ENCODE data around the gene VWA3B.

The VWA3B gene

GRCh38 chr2:98177286-98177685 lies 90.3 kb downstream of the VWA3B start:
- no peak for DNase-seq (ENCODE audit: low read depth)

GRCh38 chr2:98177986-98178385 lies 91.0 kb downstream of the VWA3B start:
- no peak for DNase-seq (ENCODE audit: low read depth)

- no peak for DNase-seq (ENCODE audit: low read depth)
Measured at GRCh38 chr2:98180456-98180855, 93.5 kb downstream of the VWA3B start.

GRCh38 chr2:98181346-98181745 lies 94.4 kb downstream of the VWA3B start:
- no peak for DNase-seq (ENCODE audit: low read depth)

- DNase-seq (ENCODE audit: low read depth) = no peak
Measured at GRCh38 chr2:98185801-98186200, 98.8 kb downstream of the VWA3B start.

- no peak for DNase-seq (ENCODE audit: low read depth)
Measured at GRCh38 chr2:98187194-98187593, 100.2 kb downstream of the VWA3B start.

GRCh38 chr2:98188351-98189046 lies 101.5 kb downstream of the VWA3B start:
- DNase-seq (ENCODE audit: low read depth) = no peak

GRCh38 chr2:98191883-98192282 lies 104.9 kb downstream of the VWA3B start:
- DNase-seq (ENCODE audit: low read depth) = no peak

GRCh38 chr2:98201576-98201975 lies 114.6 kb downstream of the VWA3B start:
- DNase-seq (ENCODE audit: low read depth) = no peak

- no peak for DNase-seq (ENCODE audit: low read depth)
Measured at GRCh38 chr2:98205889-98206288, 118.9 kb downstream of the VWA3B start.

GRCh38 chr2:98212092-98213000 lies 125.4 kb downstream of the VWA3B start:
- no peak for DNase-seq (ENCODE audit: low read depth)

GRCh38 chr2:98216616-98217015 lies 129.6 kb downstream of the VWA3B start:
- no peak for DNase-seq (ENCODE audit: low read depth)

- no peak for DNase-seq (ENCODE audit: low read depth)
Measured at GRCh38 chr2:98219152-98219551, 132.2 kb downstream of the VWA3B start.

- no peak for DNase-seq (ENCODE audit: low read depth)
Measured at GRCh38 chr2:98233941-98234340, 147.0 kb downstream of the VWA3B start.

- no peak for DNase-seq (ENCODE audit: low read depth)
Measured at GRCh38 chr2:98234776-98235175, 147.8 kb downstream of the VWA3B start.

- no peak for DNase-seq (ENCODE audit: low read depth)
Measured at GRCh38 chr2:98236935-98237334, 150.0 kb downstream of the VWA3B start.

GRCh38 chr2:98240786-98241398 lies 153.9 kb downstream of the VWA3B start:
- no peak for DNase-seq (ENCODE audit: low read depth)

- no peak for DNase-seq (ENCODE audit: low read depth)
Measured at GRCh38 chr2:98241592-98241991, 154.6 kb downstream of the VWA3B start.

- DNase-seq (ENCODE audit: low read depth) = no peak
Measured at GRCh38 chr2:98242003-98242402, 155.0 kb downstream of the VWA3B start.

GRCh38 chr2:98245491-98245890 lies 158.5 kb downstream of the VWA3B start:
- no peak for DNase-seq (ENCODE audit: low read depth)

GRCh38 chr2:98247383-98247782 lies 160.4 kb downstream of the VWA3B start:
- no peak for DNase-seq (ENCODE audit: low read depth)

- DNase-seq (ENCODE audit: low read depth) = no peak
Measured at GRCh38 chr2:98252038-98252773, 165.2 kb downstream of the VWA3B start.
